GM12878 (cell line): Measurements from ENCODE around the gene SLC46A2. TPM values are rescaled to one million over a fixed set of nuclear protein-coding genes. Genes with fewer than 3 reads are reported as not detected.

Experiments used
- ATAC-seq: fragments of 200-7000 bp; cut with Tn5 transposase; 3 replicates; pipeline ENCODE4 v1.9.1; 2020; ENCODE audit warnings: mild to moderate bottlenecking, moderate library complexity
- BruUV-seq: library from RNA; stranded (reverse); fragments of 400-500 nt; replicated peaks from 2 replicates; lab custom pipeline; 2021; lab: Mats Ljungman, UMichigan
- CTCF ChIA-PET: fragments of 300-600 bp; sonication (Branson Sonifier 250); formaldehyde crosslinking; extraction: SDS; loops from one replicate; lab custom pipeline; 2021; ENCODE audit warnings: inconsistent platforms; lab: Yijun Ruan, JAX
- POLR2A ChIA-PET: fragments of 350-600 bp; formaldehyde crosslinking; extraction: SDS; loops from one replicate; lab custom pipeline; 2021; ENCODE audit warnings: inconsistent platforms; lab: Charles Lee
- RAD21 ChIA-PET: fragments of 300-600 bp; sonication (Branson Sonifier 250); formaldehyde crosslinking; loops from one replicate; lab custom pipeline; 2023; ENCODE audit warnings: antibody characterized with exemption; ENCODE audit not compliant: unreplicated experiment; lab: Charles Lee
- SMC1A ChIA-PET: fragments of 300-600 bp; sonication (Branson Sonifier 250); formaldehyde crosslinking; loops from one replicate; lab custom pipeline; 2023; ENCODE audit not compliant: unreplicated experiment, uncharacterized antibody; lab: Charles Lee
- DNase-seq: peaks from one replicate; pipeline ENCODE4 v3.0.0-alpha.2; 2011; ENCODE audit warnings: low read depth, low spot score
- FAIRE-seq: peaks from 3 replicates; lab custom pipeline; 2011; peaks lifted over from hg19 to GRCh38; lab: Jason Lieb, UNC
- H2AFZ ChIP-seq: 2 replicates; pipeline ENCODE4 v1.6.0; 2011; ENCODE audit warnings: low read depth, low read length, control low read depth; ENCODE audit not compliant: control insufficient read depth
- H3K27ac ChIP-seq: 2 replicates; pipeline ENCODE4 v1.5.1; 2011; ENCODE audit warnings: control low read depth; ENCODE audit not compliant: control insufficient read depth, insufficient read depth
- H3K27me3 ChIP-seq, 2 experiments: replicated peaks in 1 of 2; 2 replicates each; pipeline versions ENCODE4 v1.6.0 to v1.6.1; 2011; ENCODE audit warnings: low read length in 1 of 2; ENCODE audit not compliant: control insufficient read depth in 2 of 2, insufficient read depth in 2 of 2
- H3K36me3 ChIP-seq, 2 experiments: 2 replicates each; pipeline ENCODE4 v1.5.1; 2011; ENCODE audit warnings: low read length in 1 of 2; ENCODE audit not compliant: control insufficient read depth in 2 of 2, insufficient read depth in 2 of 2
- H3K4me1 ChIP-seq: 2 replicates; pipeline ENCODE4 v1.6.1; 2011; ENCODE audit warnings: mild to moderate bottlenecking, low read length, moderate library complexity, mixed read lengths; ENCODE audit not compliant: control insufficient read depth, insufficient read depth
- H3K4me2 ChIP-seq: 2 replicates; pipeline ENCODE4 v1.6.0; 2011; ENCODE audit warnings: control low read depth; ENCODE audit not compliant: control insufficient read depth, insufficient read depth
- H3K4me3 ChIP-seq: fragments of 200-600 bp; sonication (generic); 2 replicates; pipeline ENCODE4 v1.5.1; 2016
- H3K79me2 ChIP-seq: 2 replicates; pipeline ENCODE4 v1.6.0; 2011; ENCODE audit warnings: low read length; ENCODE audit not compliant: control insufficient read depth, insufficient read depth
- H3K9ac ChIP-seq: 2 replicates; pipeline ENCODE4 v1.8.0; 2011; ENCODE audit warnings: low read length, control low read depth, mixed read lengths; ENCODE audit not compliant: control insufficient read depth, insufficient read depth
- H3K9me3 ChIP-seq: replicated peaks from 3 replicates; pipeline ENCODE4 v1.5.1; 2011; ENCODE audit warnings: mild to moderate bottlenecking, low read length; ENCODE audit not compliant: control insufficient read depth, insufficient read depth
- H4K20me1 ChIP-seq: 2 replicates; pipeline ENCODE4 v1.6.0; 2011; ENCODE audit not compliant: control insufficient read depth, insufficient read depth
- JUND ChIP-seq: IDR thresholded peaks from 2 replicates; pipeline ENCODE4 v1.6.1; 2012; ENCODE audit warnings: low read depth, mild to moderate bottlenecking, low read length, improper control_type of control experiment, moderate library complexity
- MTA3 ChIP-seq: IDR thresholded peaks from 2 replicates; pipeline ENCODE4 v1.6.1; 2012; ENCODE audit warnings: low read length, inconsistent platforms, borderline replicate concordance
- MYC ChIP-seq: IDR thresholded peaks from 2 replicates; pipeline ENCODE4 v1.6.1; 2011; ENCODE audit warnings: mild to moderate bottlenecking, low read length, moderate library complexity, inconsistent platforms; ENCODE audit not compliant: insufficient read depth, insufficient replicate concordance, insufficient read length, severe bottlenecking
- NFYA ChIP-seq: IDR thresholded peaks from 2 replicates; pipeline ENCODE4 v1.6.1; 2011; ENCODE audit warnings: low read depth, mild to moderate bottlenecking, low read length, improper control_type of control experiment, borderline replicate concordance
- NKRF ChIP-seq: fragments of 450-650 bp; conservative IDR thresholded peaks from 2 replicates; pipeline ENCODE4 v1.6.1; 2017; ENCODE audit warnings: mild to moderate bottlenecking, moderate library complexity
- PAX5 ChIP-seq: IDR thresholded peaks from 2 replicates; pipeline ENCODE4 v1.6.1; 2011; ENCODE audit warnings: low read depth, low read length, borderline replicate concordance
- RCOR1 ChIP-seq: conservative IDR thresholded peaks from 2 replicates; pipeline ENCODE4 v1.6.1; 2012; ENCODE audit warnings: low read depth, low read length, improper control_type of control experiment
- SREBF1 ChIP-seq: IDR thresholded peaks from 2 replicates; pipeline ENCODE4 v1.6.1; 2012; ENCODE audit warnings: mild to moderate bottlenecking, low read length
- SREBF2 ChIP-seq: IDR thresholded peaks from 2 replicates; pipeline ENCODE4 v1.6.1; 2012; ENCODE audit warnings: mild to moderate bottlenecking, low read length
- STAT1 ChIP-seq: fragments of 450-650 bp; conservative IDR thresholded peaks from 2 replicates; pipeline ENCODE4 v1.6.1; 2014; ENCODE audit warnings: antibody characterized with exemption, mild to moderate bottlenecking
- TCF3 ChIP-seq: IDR thresholded peaks from 2 replicates; pipeline ENCODE4 v1.6.1; 2012; ENCODE audit warnings: low read depth, mild to moderate bottlenecking, low read length, borderline replicate concordance; ENCODE audit not compliant: insufficient read depth
- TCF7 ChIP-seq: IDR thresholded peaks from 2 replicates; pipeline ENCODE4 v1.6.1; 2014; ENCODE audit warnings: antibody characterized with exemption, borderline replicate concordance
- ZBTB40 ChIP-seq: fragments of 450-650 bp; IDR thresholded peaks from 2 replicates; pipeline ENCODE4 v1.6.1; 2016; ENCODE audit warnings: mild to moderate bottlenecking, moderate library complexity, borderline replicate concordance
- ZNF622 ChIP-seq: fragments of 450-650 bp; IDR thresholded peaks from 2 replicates; pipeline ENCODE4 v1.6.1; 2017; ENCODE audit warnings: mild to moderate bottlenecking, inconsistent platforms
- WGBS: methylation state at CpG from one replicate; pipeline ENCODE4 v1.1.6; 2016; ENCODE audit warnings: low lambda C conversion rate; ENCODE audit not compliant: insufficient replicate concordance, insufficient coverage; ENCODE audit errors: missing lambda C conversion rate; 5-methylcytosine and 5-hydroxymethylcytosine counted together
- in situ Hi-C: fragments of 300-500 bp; cut with MboI; formaldehyde crosslinking; loops from 9 replicates; pipeline ENCODE4 v1.14.3; 2018; ENCODE audit warnings: mixed read lengths
- intact Hi-C: fragments of 100-400 bp; cut with micrococcal nuclease; formaldehyde crosslinking; loops from one replicate; pipeline ENCODE4 v1.14.2; 2022; ENCODE audit not compliant: unreplicated experiment
- polyA plus RNA-seq, 11 experiments: library from polyadenylated mRNA; depleted of rRNA in 4 of 11; unstranded in 6 of 11; stranded (reverse) in 5 of 11; fragments of >200 nt; fragmentation: Nextera tagmentation in 4 of 11; fragmentation: Illumina TruSeq in 1 of 11; extraction: Ambion mirVana in 4 of 11; extraction: Trizol in 1 of 11; gene quantifications; 1 replicate in 1 of 11; 2 replicates in 10 of 11; pipeline versions ENCODE4 v1.2.1 to v1.2.3, GENCODE V29; 2011 to 2016; ENCODE audit warnings: inconsistent platforms in 2 of 11, missing spikeins in 2 of 11, low read depth in 1 of 11
- total RNA-seq, 4 experiments: library from RNA; depleted of rRNA in 3 of 4; stranded (reverse); fragments of >200 nt in 3 of 4; fragmentation: Illumina TruSeq in 1 of 4; extraction: Trizol in 1 of 4; gene quantifications; 2 replicates each; pipeline versions ENCODE4 v1.2.1 to v1.2.3, GENCODE V29; 2013 to 2021
- TF ChIP-seq, protein P1 (sequence below), 3 experiments: IDR thresholded peaks in 2 of 3; conservative IDR thresholded peaks in 1 of 3; 2 replicates each; pipeline ENCODE4 v1.5.1; 2011; ENCODE audit warnings: low read depth in 3 of 3, low read length in 3 of 3, mild to moderate bottlenecking in 3 of 3, control low read depth in 2 of 3, moderate library complexity in 2 of 3, inconsistent platforms in 1 of 3, mixed read lengths in 1 of 3; ENCODE audit not compliant: control insufficient read depth in 2 of 3, insufficient read depth in 1 of 3; ENCODE audit errors: extremely low read depth in 1 of 3
- TF ChIP-seq, protein P2 (sequence below): fragments of 450-650 bp; IDR thresholded peaks from 2 replicates; pipeline ENCODE4 v1.6.1; 2017; ENCODE audit warnings: low read depth, mild to moderate bottlenecking, moderate library complexity

The SLC46A2 gene
- total and polyA plus RNA-seq, 10 of the 15 experiments (the other 5 are each of a cell fraction or from before 2014, with no cell fraction given) = not detected

- BruUV-seq = no TSS peak
- in situ Hi-C loops = no loop called here
- no peaks in the 10 kb centered on the region for H3K79me2 ChIP-seq
- no peak overlapping the region for H3K9ac ChIP-seq
- RAD21 ChIA-PET = no interaction called here
- 54% methylated on average over 4 of the region's 4 CpGs for WGBS
- no peaks in the 10 kb centered on the region for H3K9me3 ChIP-seq
- no peak overlapping the region for H3K4me3 ChIP-seq
- peaks cover 14% of the 10 kb centered on the region for H3K4me1 ChIP-seq
- ATAC-seq (no peak), FAIRE-seq (no peak), DNase-seq (no peak)
- no peaks in the 10 kb centered on the region; a peak in 1 of 4 replicates for H3K36me3 ChIP-seq
- intact Hi-C loops = no loop called here
- no peaks in the 10 kb centered on the region for H4K20me1 ChIP-seq
- H2AFZ ChIP-seq = no peak overlapping the region
- POLR2A ChIA-PET = no interaction called here
- H3K27ac ChIP-seq = no peak overlapping the region
- H3K4me2 ChIP-seq = no peak overlapping the region
- no peaks in the 10 kb centered on the region; a peak in 1 of 4 replicates for H3K27me3 ChIP-seq
- SMC1A ChIA-PET = no interaction called here
- CTCF ChIA-PET = no interaction called here
- TF ChIP-seq MYC = no peak
- TF ChIP-seq PAX5 = no peak
- TF ChIP-seq NKRF = no peak
- TF ChIP-seq TCF3 = no peak
- no peak for TF ChIP-seq SREBF1
- TF ChIP-seq ZNF622 = no peak
- TF ChIP-seq TCF7 = no peak
- no peak for TF ChIP-seq MTA3
- TF ChIP-seq NFYA = no peak
- no peak for TF ChIP-seq ZBTB40
- TF ChIP-seq, protein P1, sequence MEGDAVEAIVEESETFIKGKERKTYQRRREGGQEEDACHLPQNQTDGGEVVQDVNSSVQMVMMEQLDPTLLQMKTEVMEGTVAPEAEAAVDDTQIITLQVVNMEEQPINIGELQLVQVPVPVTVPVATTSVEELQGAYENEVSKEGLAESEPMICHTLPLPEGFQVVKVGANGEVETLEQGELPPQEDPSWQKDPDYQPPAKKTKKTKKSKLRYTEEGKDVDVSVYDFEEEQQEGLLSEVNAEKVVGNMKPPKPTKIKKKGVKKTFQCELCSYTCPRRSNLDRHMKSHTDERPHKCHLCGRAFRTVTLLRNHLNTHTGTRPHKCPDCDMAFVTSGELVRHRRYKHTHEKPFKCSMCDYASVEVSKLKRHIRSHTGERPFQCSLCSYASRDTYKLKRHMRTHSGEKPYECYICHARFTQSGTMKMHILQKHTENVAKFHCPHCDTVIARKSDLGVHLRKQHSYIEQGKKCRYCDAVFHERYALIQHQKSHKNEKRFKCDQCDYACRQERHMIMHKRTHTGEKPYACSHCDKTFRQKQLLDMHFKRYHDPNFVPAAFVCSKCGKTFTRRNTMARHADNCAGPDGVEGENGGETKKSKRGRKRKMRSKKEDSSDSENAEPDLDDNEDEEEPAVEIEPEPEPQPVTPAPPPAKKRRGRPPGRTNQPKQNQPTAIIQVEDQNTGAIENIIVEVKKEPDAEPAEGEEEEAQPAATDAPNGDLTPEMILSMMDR (IDR thresholded peaks at IDR 0.05 in 2 of 3, conservative IDR thresholded peaks at IDR 0.05 in 1 of 3; ENCODE audit: control insufficient read depth in 2 of 3, extremely low read depth in 1 of 3, insufficient read depth in 1 of 3, low read depth in 3 of 3, low read length in 3 of 3) = no peak
- TF ChIP-seq RCOR1 = no peak
- TF ChIP-seq, protein P2, sequence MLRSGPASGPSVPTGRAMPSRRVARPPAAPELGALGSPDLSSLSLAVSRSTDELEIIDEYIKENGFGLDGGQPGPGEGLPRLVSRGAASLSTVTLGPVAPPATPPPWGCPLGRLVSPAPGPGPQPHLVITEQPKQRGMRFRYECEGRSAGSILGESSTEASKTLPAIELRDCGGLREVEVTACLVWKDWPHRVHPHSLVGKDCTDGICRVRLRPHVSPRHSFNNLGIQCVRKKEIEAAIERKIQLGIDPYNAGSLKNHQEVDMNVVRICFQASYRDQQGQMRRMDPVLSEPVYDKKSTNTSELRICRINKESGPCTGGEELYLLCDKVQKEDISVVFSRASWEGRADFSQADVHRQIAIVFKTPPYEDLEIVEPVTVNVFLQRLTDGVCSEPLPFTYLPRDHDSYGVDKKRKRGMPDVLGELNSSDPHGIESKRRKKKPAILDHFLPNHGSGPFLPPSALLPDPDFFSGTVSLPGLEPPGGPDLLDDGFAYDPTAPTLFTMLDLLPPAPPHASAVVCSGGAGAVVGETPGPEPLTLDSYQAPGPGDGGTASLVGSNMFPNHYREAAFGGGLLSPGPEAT = no peak
- TF ChIP-seq SREBF2 = no peak
- TF ChIP-seq STAT1 = no peak
- TF ChIP-seq JUND = no peak
Measured at GRCh38 chr9:112872019-112872418, 18.7 kb downstream of the SLC46A2 start.
